H1 (cell line): ENCODE data around the gene NOVA1. TPM values are rescaled to one million over a fixed set of nuclear protein-coding genes. Genes with fewer than 3 reads are reported as not detected.
A peak's percentile ranks its signal among the peaks of the same experiment; 100 is the strongest.
"Not testable (repeated sequence)": the region's sequence is repeated elsewhere in the genome, so short reads cannot be mapped to it uniquely, and the experiment has no call there.

Source experiments
- CTCF ChIA-PET: fragments of 300-600 bp; sonication (Branson Sonifier 250); formaldehyde crosslinking; loops from one replicate; lab custom pipeline; 2021; ENCODE audit not compliant: partially characterized antibody; lab: Charles Lee
- POLR2A ChIA-PET: fragments of 300-600 bp; sonication (Branson Sonifier 250); formaldehyde crosslinking; loops from one replicate; lab custom pipeline; 2021; ENCODE audit warnings: inconsistent platforms; ENCODE audit not compliant: partially characterized antibody; lab: Charles Lee
- DNase-seq, 2 experiments: peaks; one replicate each; pipeline versions ENCODE4 v3.0.0 to v3.0.0-alpha.2; 2010 to 2022; ENCODE audit warnings: low spot score in 2 of 2, low read depth in 1 of 2, mixed read lengths in 1 of 2
- FAIRE-seq: peaks from 2 replicates; lab custom pipeline; 2011; peaks lifted over from hg19 to GRCh38; lab: Jason Lieb, UNC
- H2AFZ ChIP-seq: 2 replicates; pipeline ENCODE4 v1.8.1; 2012; ENCODE audit warnings: low read length, inconsistent platforms
- H2AK5ac ChIP-seq: 2 replicates; pipeline ENCODE4 v1.6.1; 2013; ENCODE audit warnings: low read depth, low read length
- H2BK120ac ChIP-seq: replicated peaks from 2 replicates; pipeline ENCODE3; 2013; ENCODE audit warnings: low read depth, low read length, inconsistent platforms
- H2BK12ac ChIP-seq: 2 replicates; pipeline ENCODE4 v1.6.1; 2013; ENCODE audit warnings: low read depth, low read length
- H2BK15ac ChIP-seq: 2 replicates; pipeline ENCODE4 v1.6.1; 2013; ENCODE audit warnings: low read length
- H2BK20ac ChIP-seq: 2 replicates; pipeline ENCODE4 v1.6.1; 2013; ENCODE audit warnings: low read length
- H2BK5ac ChIP-seq: 2 replicates; pipeline ENCODE4 v1.6.1; 2013; ENCODE audit warnings: low read depth, low read length
- H3K14ac ChIP-seq: 2 replicates; pipeline ENCODE4 v1.6.1; 2013; ENCODE audit warnings: inconsistent platforms; ENCODE audit not compliant: insufficient read length
- H3K18ac ChIP-seq: 2 replicates; pipeline ENCODE4 v1.6.1; 2013; ENCODE audit warnings: low read length; ENCODE audit errors: extremely low read depth
- H3K23ac ChIP-seq: 2 replicates; pipeline ENCODE4 v1.6.1; 2013; ENCODE audit warnings: inconsistent platforms; ENCODE audit not compliant: insufficient read length
- H3K23me2 ChIP-seq: 2 replicates; pipeline ENCODE4 v1.6.1; 2013; ENCODE audit warnings: low read depth, low read length
- H3K27ac ChIP-seq: 2 replicates; pipeline ENCODE4 v1.6.1; 2011; ENCODE audit warnings: low read depth, low read length, inconsistent platforms
- H3K27me3 ChIP-seq, 4 experiments: replicated peaks in 1 of 4; 1 replicate in 1 of 4; 2 replicates in 3 of 4; pipeline versions ENCODE4 v1.6.1 to v1.8.1; 2011 to 2013; ENCODE audit warnings: low read length in 3 of 4, mild to moderate bottlenecking in 3 of 4, inconsistent platforms in 2 of 4, mixed read lengths in 2 of 4, moderate library complexity in 1 of 4; ENCODE audit not compliant: control insufficient read depth in 3 of 4, insufficient read depth in 3 of 4; ENCODE audit errors: extremely low read depth in 1 of 4
- H3K36me3 ChIP-seq, 4 experiments: 2 replicates each; pipeline versions ENCODE4 v1.6.1 to v1.8.1; 2011 to 2013; ENCODE audit warnings: mild to moderate bottlenecking in 4 of 4, low read length in 3 of 4, moderate library complexity in 2 of 4, control low read depth in 1 of 4, inconsistent platforms in 1 of 4; ENCODE audit not compliant: insufficient read depth in 4 of 4, control insufficient read depth in 2 of 4
- H3K4ac ChIP-seq: replicated peaks from 2 replicates; pipeline ENCODE3; 2013; ENCODE audit warnings: low read length, low read depth, mixed read lengths, inconsistent platforms; ENCODE audit not compliant: insufficient read length
- H3K4me1 ChIP-seq, 4 experiments: replicated peaks in 1 of 4; 1 replicate in 1 of 4; 2 replicates in 3 of 4; pipeline versions ENCODE4 v1.6.1 to v1.8.1; 2011 to 2013; ENCODE audit warnings: low read length in 3 of 4, inconsistent platforms in 2 of 4, mixed read lengths in 1 of 4; ENCODE audit not compliant: insufficient read depth in 4 of 4, control insufficient read depth in 3 of 4
- H3K4me2 ChIP-seq, 2 experiments: 2 replicates each; pipeline versions ENCODE4 v1.6.1 to v1.8.1; 2011 to 2013; ENCODE audit warnings: low read depth in 2 of 2, low read length in 2 of 2, control low read depth in 1 of 2, inconsistent platforms in 1 of 2, mild to moderate bottlenecking in 1 of 2; ENCODE audit not compliant: insufficient read depth in 1 of 2
- H3K4me3 ChIP-seq, 4 experiments: fragments of 200-600, 300-600 bp in 1 of 4; sonication (generic), shearing (Covaris generic), sonication (Bioruptor Twin) in 1 of 4; 2 replicates each; pipeline versions ENCODE4 v1.5.1 to v1.8.1; 2011 to 2016; ENCODE audit warnings: low read length in 4 of 4, low read depth in 3 of 4, control low read depth in 2 of 4, inconsistent platforms in 2 of 4, mild to moderate bottlenecking in 2 of 4, mixed read lengths in 1 of 4, moderate library complexity in 1 of 4; ENCODE audit not compliant: insufficient read depth in 2 of 4; ENCODE audit errors: extremely low read depth in 1 of 4
- H3K56ac ChIP-seq: replicated peaks from 2 replicates; pipeline ENCODE3; 2013; ENCODE audit warnings: low read depth, mild to moderate bottlenecking, mixed read lengths, low read length, inconsistent platforms; ENCODE audit not compliant: insufficient read length
- H3K79me1 ChIP-seq: 2 replicates; pipeline ENCODE4 v1.6.1; 2013; ENCODE audit warnings: low read depth, low read length, control low read depth
- H3K79me2 ChIP-seq, 2 experiments: 2 replicates each; pipeline versions ENCODE4 v1.6.1 to v1.8.1; 2012 to 2013; ENCODE audit warnings: low read length in 2 of 2, mild to moderate bottlenecking in 2 of 2, inconsistent platforms in 1 of 2; ENCODE audit not compliant: insufficient read depth in 2 of 2, control insufficient read depth in 1 of 2
- H3K9ac ChIP-seq, 4 experiments: replicated peaks in 1 of 4; 1 replicate in 1 of 4; 2 replicates in 3 of 4; pipeline versions ENCODE4 v1.6.1 to v1.8.1; 2011 to 2013; ENCODE audit warnings: low read depth in 3 of 4, low read length in 3 of 4, control low read depth in 2 of 4, mild to moderate bottlenecking in 2 of 4, moderate library complexity in 2 of 4, inconsistent platforms in 1 of 4; ENCODE audit errors: extremely low read depth in 1 of 4
- H3K9me3 ChIP-seq, 2 experiments: 2 replicates each; pipeline versions ENCODE4 v1.6.1 to v1.8.1; 2012 to 2013; ENCODE audit warnings: mild to moderate bottlenecking in 2 of 2, moderate library complexity in 2 of 2, control low read depth in 1 of 2, inconsistent platforms in 1 of 2, low read depth in 1 of 2, low read length in 1 of 2, mixed read lengths in 1 of 2; ENCODE audit not compliant: insufficient read depth in 2 of 2
- H4K20me1 ChIP-seq, 2 experiments: replicated peaks in 1 of 2; 2 replicates each; pipeline versions ENCODE3 to v1.8.1; 2011 to 2013; ENCODE audit warnings: inconsistent platforms in 2 of 2, low read length in 2 of 2, mild to moderate bottlenecking in 1 of 2; ENCODE audit not compliant: insufficient read depth in 2 of 2, control insufficient read depth in 1 of 2
- H4K5ac ChIP-seq: 2 replicates; pipeline ENCODE4 v1.6.1; 2013; ENCODE audit warnings: low read length, low read depth, mixed read lengths, inconsistent platforms; ENCODE audit not compliant: insufficient read length
- H4K8ac ChIP-seq: 2 replicates; pipeline ENCODE4 v1.8.0; 2013; ENCODE audit warnings: mild to moderate bottlenecking, moderate library complexity, low read length, inconsistent platforms; ENCODE audit not compliant: insufficient read depth; ENCODE audit errors: extremely low read depth
- H4K91ac ChIP-seq: replicated peaks from 2 replicates; pipeline ENCODE3; 2013; ENCODE audit warnings: low read length, mixed read lengths, inconsistent platforms; ENCODE audit not compliant: insufficient read length
- WGBS, 2 experiments: shearing (Covaris generic) in 1 of 2; methylation state at CpG; one replicate each; pipeline versions ENCODE4 v1.1.6 to v1.1.7; 2013 to 2015; ENCODE audit warnings: low lambda C conversion rate in 2 of 2, mixed read lengths in 2 of 2, inconsistent platforms in 1 of 2, low coverage in 1 of 2, missing lambda C conversion rate in 1 of 2; ENCODE audit not compliant: insufficient replicate concordance in 2 of 2, insufficient coverage in 1 of 2, insufficient read length in 1 of 2; ENCODE audit errors: extremely low coverage in 1 of 2, missing lambda C conversion rate in 1 of 2; 5-methylcytosine and 5-hydroxymethylcytosine counted together
- polyA plus RNA-seq, 7 experiments: library from polyadenylated mRNA; depleted of rRNA in 3 of 7; stranded (reverse) in 5 of 7; unstranded in 2 of 7; fragments of >200 nt in 5 of 7; fragments of 200-250 nt in 2 of 7; gene quantifications; 1 replicate in 5 of 7; 2 replicates in 1 of 7; 4 replicates in 1 of 7; pipeline versions ENCODE4 v1.2.1 to v1.2.3, GENCODE V29; 2011 to 2013; ENCODE audit warnings: missing spikeins in 2 of 7, mixed read lengths in 2 of 7
- total RNA-seq: library from RNA; stranded (reverse); fragmentation: NEBNext Ultra II Directional; extraction: Animal tissue kit (Norgen Biotek cat#: 25700); gene quantifications from 2 replicates; pipeline ENCODE4 v1.2.1, GENCODE V29; 2021

NOVA1 gene
- total and polyA plus RNA-seq, 2 of the 8 experiments (the other 6 are each of a cell fraction or from before 2014, with no cell fraction given): 6.8 to 12.7 TPM

DNA sequence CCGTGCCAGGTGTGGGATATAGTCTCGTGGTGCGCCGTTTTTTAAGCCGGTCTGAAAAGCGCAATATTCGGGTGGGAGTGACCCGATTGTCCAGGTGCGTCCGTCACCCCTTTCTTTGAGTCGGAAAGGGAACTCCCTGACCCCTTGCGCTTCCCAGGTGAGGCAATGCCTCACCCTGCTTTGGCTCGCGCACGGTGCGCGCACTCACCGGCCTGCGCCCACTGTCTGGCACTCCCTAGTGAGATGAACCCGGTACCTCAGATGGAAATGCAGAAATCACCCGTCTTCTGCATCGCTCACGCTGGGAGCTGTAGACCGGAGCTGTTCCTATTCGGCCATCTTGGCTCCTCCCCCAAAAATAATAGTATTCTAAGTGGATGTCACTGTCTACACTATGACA is 37.1 kb upstream of the NOVA1 start:
- H3K23me2 ChIP-seq, H3K36me3 ChIP-seq, H2AK5ac ChIP-seq, H2BK5ac ChIP-seq, H3K23ac ChIP-seq, H3K18ac ChIP-seq, H3K56ac ChIP-seq, H3K4ac ChIP-seq, CTCF ChIA-PET, H3K4me1 ChIP-seq, H3K27me3 ChIP-seq, H4K8ac ChIP-seq, H3K9ac ChIP-seq, H4K91ac ChIP-seq, H3K27ac ChIP-seq, H2AFZ ChIP-seq, H3K14ac ChIP-seq, H2BK120ac ChIP-seq, H4K20me1 ChIP-seq, H2BK15ac ChIP-seq, H2BK12ac ChIP-seq, H2BK20ac ChIP-seq, H3K79me2 ChIP-seq, H3K4me3 ChIP-seq, H4K5ac ChIP-seq, H3K79me1 ChIP-seq, H3K9me3 ChIP-seq, FAIRE-seq: not testable (repeated sequence)
- H3K4me2 ChIP-seq: 0 out of 4 replicates have a peak overlapping the region, but pooled peaks of 1 of the 2 experiments have one; percentile 20
- 85% methylated on average over 18 of the region's 25 CpGs; no CpG with 5 or more reads in 1 of the 2 experiments for WGBS, 2 experiments
- POLR2A ChIA-PET: interaction anchor here (0.7 to 1.3 kb wide), 2 partner anchors 11 to 38 kb away, joined by 3 read pairs; no protein-coding TSS in a partner anchor
- DNase-seq: peak in 1 of 2 experiments; percentile 46
